Activated CD4-positive, alpha-beta T cell treated with anti-CD3 and anti-CD28 coated beads, Interleukin-2, Interleukin-4, amounts not matched to agents 100 ng/mL and 50 ng/mL, durations not matched to agents 16 hours and 8 hours (primary cell): Measurements from ENCODE around the gene NFIX.

Source experiments
- DNase-seq: peaks from one replicate; pipeline ENCODE4 v3.0.0-alpha.2; 2020; ENCODE audit warnings: low spot score

Gene NFIX

DNA sequence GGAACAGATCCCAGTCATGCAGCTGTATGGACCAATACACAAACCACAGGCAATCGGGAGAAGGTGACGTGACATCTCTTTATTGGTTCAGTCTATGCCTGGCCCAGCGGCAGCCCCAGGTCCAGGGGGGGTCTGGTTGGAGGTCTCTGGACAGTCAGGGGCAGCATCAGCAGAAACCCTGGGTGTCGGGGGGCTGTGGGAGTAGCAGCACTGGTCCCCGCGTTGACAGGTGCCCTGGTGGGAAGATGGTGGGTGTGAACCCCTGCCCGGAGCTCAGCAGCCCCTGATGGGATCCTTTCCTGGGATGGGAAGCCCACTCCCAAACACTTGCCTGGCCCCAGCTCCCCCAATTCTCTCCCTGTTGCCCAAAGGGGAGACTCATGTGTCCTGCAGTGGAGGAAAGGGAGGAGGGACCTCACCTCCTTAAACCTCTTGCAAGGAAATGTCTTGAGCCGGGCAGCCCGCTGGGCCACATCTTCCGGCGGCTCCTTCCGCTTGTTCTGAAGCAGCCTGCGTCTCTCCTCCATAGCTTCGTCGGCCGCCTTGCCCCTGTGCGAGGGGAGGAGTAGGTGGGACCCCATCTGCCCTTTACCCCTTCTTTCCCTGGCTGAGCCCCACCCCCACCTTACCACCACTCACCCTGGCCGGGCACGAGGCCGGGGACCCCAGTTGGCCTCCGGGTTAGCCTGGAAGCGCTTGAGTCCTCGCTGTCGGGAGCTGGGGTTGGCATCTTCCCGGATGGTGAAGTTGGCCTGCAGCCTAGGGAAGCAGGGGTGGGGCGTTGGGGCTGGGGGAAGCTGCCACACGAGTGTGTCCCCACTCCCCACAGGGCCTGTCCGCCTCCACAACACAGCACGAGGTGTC is 109.8 kb downstream of the NFIX start:
- no peak for DNase-seq

DNA sequence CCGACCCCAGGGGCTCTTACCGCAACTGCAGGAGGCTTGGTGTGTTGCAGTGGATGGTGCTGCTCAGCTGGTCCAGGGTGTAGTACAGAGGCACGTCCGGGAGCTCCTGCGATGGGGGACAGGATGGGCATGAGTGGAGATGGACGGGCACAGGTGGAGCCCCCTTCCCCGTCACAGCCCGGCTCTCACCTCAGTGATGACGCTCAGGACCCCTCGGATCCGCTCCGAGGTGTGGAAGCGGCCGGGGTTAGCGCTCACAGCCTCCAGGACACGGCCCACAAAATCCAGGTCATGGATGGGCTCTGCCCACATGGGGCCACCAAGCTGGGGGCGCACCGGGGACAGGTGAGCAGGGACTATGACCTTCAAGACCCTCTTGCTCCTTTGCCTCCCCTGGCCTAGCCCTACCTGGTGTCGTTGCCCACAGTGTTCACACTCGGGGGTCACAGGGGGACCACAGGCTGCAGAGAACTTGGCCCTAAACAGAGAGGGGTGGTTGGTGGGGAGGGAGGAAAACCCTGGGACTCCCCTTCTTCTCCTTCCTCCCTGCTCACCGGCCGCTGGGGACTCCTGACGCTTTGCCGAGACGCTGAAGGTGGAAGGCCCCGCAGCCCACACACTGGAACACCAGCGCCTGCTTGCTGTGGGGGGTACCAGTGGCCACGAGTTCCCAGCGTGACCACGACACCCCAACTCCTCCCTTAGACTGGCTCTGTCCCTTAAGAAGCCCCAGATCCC is 114.3 kb downstream of the NFIX start:
- DNase-seq: no peak

DNA sequence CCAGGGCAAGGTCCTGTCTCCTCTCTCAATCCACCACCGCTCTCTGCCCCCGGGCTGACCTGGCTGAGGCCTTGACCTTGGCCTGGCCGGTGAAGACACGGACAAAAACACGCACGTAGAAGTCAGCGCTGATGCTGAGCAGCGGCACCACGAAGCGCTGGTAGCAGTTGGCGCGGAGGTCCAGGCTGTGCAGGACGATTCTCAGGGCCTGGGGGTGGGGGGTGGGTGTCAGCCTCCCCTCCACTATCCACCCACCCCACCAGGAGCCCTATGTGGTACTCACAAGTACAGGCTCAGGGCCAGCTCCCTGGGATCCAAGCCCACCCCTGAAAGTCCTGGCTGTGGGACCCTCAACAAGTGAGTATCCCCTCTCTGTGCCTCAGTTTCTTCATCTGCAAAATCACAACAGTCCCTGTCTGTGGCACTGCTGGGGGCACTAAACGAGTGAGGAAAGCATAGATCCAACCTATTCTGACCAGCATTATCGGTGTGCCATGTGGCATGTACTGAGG is 114.9 kb downstream of the NFIX start:
- no peak for DNase-seq

DNA sequence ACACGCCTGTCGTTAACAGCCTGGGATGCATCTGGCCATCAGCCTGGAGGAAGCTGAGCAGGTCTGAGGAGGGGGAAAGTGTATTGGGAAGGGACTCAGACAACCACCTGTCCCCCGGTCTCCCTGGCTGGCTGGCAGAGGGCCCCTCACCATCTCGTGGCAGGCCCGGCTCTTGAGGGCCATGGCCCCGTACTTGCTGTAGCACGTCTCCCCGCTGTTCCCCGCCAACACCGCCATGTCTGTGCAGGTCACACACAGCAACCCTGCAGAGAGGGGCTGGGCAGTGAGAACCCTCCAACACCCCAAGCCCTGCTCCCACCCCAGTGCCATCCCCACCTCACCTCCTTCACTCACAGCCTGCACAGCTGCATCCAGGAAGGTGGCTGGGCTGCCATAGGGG is 117.3 kb downstream of the NFIX start:
- no peak for DNase-seq

DNA sequence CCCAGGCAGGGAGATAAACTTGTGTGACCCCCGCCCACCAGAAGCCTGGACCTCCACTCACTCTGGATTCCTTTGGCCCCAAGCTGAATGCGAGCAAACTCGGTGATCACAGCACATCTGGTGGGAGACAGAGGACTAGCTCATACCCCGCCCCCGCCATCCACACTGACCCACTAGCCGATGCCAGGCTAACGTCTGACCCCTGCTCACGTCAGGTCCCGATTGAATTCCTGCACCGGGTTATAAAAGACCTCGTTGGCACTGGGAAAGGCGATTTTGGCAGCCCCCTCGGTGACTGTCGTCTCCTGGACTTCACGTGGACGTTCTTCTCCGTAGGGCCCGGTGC is 120.6 kb downstream of the NFIX start:
- DNase-seq: no peak

DNA sequence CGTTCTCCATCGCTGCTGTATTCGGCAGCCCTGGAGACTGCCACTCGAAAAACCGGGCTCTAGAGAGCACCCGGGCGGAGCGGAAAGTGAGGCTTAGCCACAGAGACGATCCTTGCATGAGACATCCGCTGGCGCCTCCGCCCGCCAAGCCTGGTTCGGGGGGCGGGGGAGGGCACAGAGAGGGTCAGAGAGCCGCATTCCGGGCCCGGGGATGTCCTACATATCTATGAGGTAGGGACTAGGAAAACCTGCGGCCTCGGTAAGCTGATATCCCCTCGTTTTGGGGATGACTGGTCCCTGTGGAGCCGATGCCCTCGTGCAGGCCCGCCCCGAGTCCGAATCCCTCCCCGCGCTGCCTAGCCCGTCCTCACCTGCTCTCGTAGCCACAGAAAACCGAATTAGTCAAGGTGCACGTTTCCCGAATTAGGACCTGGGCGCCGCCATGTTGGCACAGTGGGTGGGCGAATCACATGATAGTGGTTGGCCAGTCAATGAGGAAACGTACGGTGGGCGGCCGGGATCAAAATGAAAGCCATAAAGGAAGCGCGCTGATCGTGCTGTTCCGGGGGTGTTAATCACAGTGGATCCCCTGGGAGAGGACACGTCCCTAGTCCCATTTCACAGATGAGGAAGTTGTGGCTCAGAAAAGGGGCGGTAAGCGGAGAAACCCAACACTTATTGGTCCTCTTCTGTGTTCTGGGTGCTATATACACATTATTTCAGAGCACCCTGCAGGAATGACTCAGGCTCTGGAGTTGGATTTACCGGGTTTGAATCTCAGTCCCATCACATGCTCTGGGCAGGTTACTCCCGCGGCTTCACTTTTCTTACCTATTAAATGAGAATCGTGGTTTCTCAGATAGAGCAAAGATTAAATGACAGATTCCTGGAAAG is 121.3 kb downstream of the NFIX start, which contains the start of gene TRMT1:
Gene TRMT1, minus strand, starts transcription at position 459 of the 894 bp plus-strand sequence. Its CDS starts 341 bp downstream, at position 118.
- DNase-seq: peak; percentile 95

DNA sequence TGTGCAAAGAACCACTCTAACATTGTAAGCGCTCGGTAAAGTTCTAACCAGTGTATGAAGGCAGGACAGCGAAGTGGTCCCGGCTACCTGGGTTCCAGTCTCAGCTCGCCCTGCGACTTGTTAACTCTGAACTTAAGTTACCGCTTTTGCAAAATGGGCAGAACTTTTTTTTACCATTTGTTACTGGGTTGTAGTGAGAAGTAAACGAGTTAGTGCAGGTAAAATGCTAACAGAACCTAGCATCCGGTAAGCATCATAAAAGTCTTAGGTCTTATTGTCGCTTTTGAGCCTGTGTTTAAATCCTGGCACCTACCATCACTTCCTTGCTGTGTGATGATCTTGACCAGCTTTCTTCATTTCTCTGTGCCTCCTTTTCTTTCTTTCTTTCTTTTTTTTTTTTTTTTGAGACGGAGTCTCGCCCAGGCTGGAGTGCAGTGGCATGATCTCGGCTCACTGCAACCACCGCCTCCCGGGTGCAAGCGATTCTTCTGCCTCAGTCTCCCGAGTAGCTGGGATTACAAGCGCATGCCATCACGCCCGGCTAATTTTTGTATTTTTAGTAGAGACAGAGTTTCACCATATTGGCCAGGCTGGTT is 122.0 kb downstream of the NFIX start:
- no peak for DNase-seq

DNA sequence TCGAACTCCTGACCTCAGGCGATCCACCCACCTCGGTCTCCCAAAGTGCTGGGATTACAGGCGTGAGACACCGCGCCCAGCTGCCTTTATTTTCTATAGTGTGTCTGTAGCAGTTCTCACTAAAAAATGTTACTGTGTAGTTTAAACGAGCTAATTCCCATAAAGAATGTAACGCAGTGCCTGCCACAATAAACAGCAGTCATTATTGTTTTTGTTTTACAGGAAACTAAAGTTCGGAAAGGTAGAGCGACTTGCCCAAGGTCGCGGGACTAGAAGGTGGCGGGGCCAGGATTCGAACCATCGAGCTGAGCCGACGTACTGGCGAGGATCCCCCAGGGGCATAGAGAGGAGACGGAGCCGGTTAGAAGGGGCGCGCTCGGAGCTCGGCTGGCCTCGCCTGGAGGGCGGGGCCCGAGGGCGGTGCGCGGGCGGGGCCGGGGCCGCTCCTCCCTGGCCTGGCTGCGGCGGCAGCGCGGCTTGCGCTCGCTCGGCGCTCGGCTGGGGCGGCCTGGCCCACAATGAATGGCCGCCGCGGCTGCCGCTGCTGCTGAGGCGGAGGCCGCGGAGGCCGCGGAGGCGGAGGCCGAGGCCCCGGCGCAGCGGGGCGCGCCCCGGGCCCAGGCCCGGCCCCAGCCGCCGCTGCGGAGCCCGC is 122.6 kb downstream of the NFIX start, which contains the start of gene NACC1:
Gene NACC1, plus strand, starts transcription at position 493 of the 652 bp plus-strand sequence. CDS start 16,944 bp downstream, outside the sequence.
- DNase-seq: peak; percentile 93

DNA sequence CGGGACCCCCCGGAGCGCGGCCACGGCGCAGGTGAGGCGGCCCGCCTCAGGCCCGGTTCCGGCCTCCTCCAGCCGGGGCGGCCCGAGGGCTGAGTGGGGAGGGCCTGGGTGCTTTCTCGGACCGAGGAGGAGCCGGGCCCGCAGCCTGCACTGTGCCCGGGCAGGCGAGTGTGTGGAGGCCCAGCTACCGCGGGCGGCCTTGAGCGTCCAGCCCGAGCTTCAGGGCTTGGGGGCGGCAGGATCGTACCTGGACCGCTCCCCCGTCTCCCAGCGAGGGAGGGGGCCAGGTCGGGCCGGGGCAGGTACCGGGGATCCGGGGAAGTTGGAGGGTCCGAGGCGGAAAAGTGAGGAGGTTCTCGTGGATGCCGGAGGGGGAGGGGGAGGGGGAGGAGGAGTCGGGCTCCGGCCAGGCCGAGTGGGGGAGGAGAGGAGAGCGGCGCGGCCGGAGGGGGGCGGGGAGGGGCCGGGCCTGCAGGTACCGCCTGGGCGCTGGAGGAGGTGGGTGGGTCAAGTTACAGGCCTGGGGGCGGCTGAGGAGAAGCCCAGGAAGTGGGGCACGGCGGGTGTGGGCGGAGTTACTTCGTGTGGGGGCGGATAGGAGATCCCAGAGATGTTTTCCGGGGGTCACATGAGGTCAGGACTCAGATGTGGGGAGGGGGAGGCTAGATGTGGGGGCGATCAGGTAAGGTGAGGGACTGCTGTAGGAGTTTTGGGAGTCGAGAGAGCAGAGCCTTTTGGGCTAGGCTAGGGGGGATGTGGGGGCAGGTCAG is 123.3 kb downstream of the NFIX start:
- peak; percentile 47 for DNase-seq

DNA sequence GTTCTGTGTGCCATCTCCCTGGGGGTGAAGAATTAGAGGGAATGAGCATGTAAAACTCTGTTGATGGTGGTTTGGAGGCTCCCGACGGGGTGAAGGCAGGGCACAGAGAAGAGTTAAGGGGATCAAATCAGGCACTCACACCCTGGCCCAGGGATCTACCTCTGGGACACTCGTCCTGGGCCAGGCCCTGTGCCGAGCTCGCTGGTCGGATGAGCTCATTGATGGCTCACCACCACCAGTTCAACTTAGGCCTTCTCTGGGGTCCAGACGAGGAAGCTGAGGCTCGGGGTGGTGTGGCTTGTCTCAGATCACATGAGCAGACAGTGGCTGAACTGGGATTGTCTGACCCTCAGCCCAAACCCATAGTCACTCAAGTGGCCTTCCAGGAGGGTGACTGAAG is 124.4 kb downstream of the NFIX start:
- no peak for DNase-seq

DNA sequence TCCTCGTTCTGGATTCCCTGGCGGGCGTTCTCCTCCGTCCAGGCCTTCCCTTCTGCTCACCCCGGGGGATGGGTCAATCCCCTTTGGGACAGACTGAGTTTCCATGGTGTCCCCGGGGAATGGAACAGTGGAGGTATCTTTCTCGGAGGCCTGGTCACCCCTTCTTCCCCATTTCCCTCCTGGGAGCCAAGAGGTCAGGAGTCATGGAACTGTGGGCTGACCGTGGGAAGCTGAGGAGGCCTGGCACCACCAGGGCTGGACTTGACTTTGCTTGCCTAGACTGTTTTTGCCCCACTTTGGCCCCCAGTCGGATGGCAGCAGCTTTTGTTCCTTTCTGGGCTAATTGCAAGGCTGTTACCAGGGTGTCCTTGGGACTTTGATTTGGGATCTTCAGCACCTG is 124.8 kb downstream of the NFIX start:
- no peak for DNase-seq

DNA sequence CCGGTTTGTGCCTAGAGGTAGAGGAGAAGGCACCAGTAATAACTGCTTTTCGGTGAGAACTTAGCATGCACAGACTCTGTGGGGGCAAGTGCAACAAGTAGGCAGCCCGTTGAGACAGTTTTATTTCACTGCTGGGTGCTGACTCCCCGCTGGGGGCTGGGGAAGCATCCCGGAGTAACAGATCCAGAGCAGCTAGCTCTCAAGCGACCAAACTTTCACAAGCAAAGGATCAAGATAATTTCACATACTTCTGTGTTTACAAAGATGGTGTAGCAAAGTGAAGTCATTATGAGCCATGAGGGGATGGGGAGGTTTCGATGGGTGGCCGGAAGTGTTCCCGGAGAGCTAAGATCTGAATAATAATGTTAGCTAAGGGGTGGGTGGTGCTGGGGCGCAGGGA is 125.5 kb downstream of the NFIX start:
- no peak for DNase-seq

DNA sequence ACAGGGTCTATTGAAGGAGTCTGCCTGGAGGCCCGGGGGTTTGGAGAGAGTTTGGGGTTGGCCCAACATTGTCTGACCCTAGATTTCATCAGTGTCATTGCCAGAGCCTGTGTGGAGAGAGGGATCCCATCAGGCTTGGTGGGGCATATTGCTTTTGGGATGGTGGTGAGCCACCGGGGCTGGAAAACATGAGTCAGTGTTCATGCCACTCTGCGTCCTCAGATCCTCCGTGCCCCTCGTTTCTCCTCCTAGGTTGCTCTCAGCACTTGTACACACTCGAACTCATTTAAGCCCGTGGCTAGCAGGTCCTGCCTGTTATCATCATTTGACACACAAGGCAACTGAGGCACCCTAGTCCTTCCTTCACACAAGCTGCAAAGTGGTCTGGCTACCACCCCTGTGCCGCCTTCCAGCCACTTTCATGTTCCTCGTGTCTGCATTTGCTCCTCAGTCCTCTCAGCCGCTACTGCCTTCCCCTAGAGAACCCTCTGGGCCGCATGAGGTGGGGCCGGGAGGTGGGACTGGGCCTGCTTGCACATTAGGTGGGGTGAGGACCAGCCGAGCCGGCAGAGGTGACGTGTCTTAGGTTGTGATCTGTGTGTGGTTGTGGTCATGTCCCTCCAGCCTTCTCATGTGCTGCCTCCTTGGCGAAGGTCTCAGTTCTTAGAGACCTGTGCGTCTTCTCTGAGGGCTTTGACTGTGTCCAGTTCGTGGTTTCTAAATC is 126.4 kb downstream of the NFIX start:
- no peak for DNase-seq

DNA sequence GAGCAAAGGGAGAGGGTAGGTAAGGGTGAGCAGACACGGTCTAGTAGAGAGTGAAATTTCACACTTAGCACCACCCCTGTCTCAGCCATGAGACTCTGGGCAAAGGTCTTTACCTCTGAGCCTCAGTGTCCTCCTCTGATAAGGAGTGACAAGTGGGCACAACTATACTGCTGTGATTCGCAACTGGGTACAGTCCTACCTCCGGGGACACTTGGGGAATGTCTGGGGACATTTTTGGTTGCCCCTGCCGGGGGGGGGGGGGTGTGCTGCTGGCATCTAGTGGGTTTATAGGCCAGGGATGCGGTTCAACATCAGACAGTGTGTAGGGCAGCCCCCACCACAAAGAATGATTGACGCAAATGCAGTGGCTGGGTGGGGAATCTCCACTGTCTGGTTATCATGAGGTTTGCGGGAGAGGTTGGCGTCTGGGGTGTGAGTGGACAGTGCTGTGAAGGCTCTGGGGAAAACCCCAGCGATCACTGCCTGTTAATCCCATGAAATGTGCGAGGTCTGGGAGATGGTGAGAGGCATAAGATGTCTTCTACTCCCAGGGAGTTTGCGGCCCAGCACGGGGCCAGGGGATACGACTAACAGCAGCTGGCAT is 127.1 kb downstream of the NFIX start:
- DNase-seq: no peak

DNA sequence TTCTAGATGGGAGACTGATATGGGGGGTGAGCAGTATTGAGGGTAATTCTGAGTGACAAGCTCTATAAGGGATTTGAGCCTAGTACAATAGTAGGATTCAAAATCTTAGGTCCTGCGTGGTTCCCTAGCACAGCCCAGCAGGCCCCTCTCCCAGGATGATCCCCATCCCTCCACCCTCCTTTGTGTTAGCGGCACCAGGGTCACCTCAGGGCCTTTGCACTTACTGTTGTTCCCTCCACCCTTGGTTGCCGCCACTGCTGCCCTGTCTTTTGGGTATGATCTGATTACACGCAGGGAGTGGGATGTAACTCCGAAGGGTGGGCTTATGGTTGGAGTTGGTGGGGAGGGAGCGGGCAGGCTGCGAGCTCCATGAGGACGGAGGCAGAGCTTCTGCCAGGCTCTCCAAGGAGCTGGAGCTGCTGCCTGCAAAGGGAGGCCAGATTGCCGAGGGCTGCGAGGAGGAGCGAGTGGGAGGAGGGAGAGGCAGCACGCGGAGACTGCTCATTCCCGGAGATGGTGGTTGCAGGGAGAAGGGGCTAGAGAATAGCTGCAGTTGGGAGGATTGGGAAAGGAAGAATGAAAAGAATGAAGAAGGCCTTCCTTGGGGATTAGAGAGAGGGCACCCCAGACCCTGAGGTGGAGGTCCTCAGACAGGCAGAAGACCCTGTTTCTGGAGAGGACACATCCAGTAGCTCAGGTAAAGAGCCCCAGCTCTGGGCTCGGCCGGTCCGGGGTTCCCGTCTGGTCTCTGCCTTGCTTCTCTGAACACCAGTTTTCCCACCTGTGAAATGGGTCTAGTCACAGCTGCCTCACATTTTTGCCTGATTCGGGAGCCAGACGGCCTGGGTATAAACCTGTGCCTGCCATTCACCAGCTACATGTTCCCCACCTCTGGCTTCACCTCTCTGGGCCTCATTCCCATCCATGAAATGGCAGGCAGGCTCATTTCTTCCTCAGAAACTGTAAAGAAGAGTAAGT is 128.0 kb downstream of the NFIX start:
- no peak for DNase-seq

DNA sequence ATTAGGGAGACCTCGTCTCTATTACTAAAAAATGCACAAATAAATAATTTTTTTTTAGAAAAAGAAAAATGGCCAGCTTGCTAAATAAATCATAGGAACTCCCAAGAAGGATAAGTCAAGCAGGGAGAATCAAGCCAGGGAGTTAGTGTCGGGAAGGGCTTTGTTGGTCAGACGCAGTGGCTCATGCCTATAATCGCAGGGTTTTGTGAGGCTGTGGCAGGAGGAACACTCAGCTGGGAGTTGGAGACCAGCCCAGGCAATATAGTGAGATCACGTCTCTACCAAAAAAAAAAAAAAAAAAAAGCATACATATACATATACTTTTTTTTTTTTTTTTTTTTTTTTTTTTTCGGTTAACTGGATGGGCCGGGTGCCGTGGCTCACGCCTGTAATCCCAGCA is 131.8 kb downstream of the NFIX start:
- no peak for DNase-seq

DNA sequence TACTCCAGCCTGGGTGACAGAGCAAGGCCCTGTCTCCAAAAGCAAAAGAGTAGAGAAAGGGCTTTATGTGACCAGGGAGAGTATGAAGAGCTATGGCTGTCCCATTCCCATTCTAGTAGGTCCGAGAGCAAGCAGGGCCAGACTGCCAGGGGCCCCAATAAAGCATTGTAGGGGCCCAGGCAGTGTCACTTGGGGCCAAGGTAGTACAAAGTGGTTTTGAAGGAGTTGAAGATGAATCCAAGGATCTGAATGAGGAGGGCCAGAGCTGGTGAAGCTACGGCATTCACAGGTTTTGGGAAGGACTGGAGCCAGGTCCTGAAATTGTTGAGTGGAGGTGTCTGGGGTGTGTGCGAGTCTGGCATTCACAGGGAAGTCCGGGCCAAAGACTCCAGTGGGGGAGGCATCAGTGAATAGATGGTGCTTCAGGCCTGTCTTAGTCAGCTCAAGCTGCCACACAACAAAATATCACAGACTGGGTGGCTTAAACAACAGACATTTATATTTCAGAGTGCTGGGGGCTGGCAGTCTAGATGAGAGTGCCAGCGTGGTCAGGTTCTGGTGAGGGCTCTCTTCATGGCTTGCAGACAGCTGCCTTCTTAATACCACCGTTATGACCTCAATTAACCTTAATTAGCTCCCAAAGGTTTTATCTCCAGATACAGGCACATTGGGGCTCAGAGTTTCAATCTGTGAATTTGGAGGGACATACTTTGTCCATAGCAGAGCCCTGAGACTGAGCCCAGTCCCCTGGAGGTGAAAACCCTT is 132.7 kb downstream of the NFIX start:
- no peak for DNase-seq
